Endodermal cell (in vitro differentiated cells): ENCODE results near the gene MYOT. TPM values are rescaled to one million over a fixed set of nuclear protein-coding genes. Genes with fewer than 3 reads are reported as not detected.

Source experiments
- DNase-seq: peaks from one replicate; pipeline ENCODE4 v3.0.0-alpha.2; 2017
- H3K27ac ChIP-seq: 2 replicates; pipeline ENCODE4 v1.5.1; 2013; ENCODE audit warnings: mild to moderate bottlenecking, low read depth, low read length, moderate library complexity
- H3K27me3 ChIP-seq: 2 replicates; pipeline ENCODE4 v1.6.1; 2013; ENCODE audit warnings: mild to moderate bottlenecking, low read length, moderate library complexity; ENCODE audit not compliant: insufficient read depth, control insufficient read depth, poor library complexity, severe bottlenecking
- H3K36me3 ChIP-seq: 2 replicates; pipeline ENCODE4 v1.7.0; 2013; ENCODE audit warnings: mild to moderate bottlenecking, low read length, moderate library complexity; ENCODE audit not compliant: control insufficient read depth, insufficient read depth
- H3K4me1 ChIP-seq: one replicate; pipeline ENCODE4 v1.7.0; 2013; ENCODE audit warnings: low read length; ENCODE audit not compliant: control insufficient read depth, insufficient read depth
- H3K4me3 ChIP-seq: 2 replicates; pipeline ENCODE4 v1.5.1; 2013; ENCODE audit warnings: mild to moderate bottlenecking, low read length, moderate library complexity
- H3K9ac ChIP-seq: 2 replicates; pipeline ENCODE4 v1.6.1; 2013; ENCODE audit warnings: mild to moderate bottlenecking, low read length, moderate library complexity; ENCODE audit not compliant: poor library complexity, severe bottlenecking; ENCODE audit errors: extremely low read depth
- H3K9me3 ChIP-seq: 2 replicates; pipeline ENCODE4 v1.6.1; 2013; ENCODE audit warnings: mild to moderate bottlenecking, low read length, moderate library complexity; ENCODE audit not compliant: control insufficient read depth
- H3K27ac Mint-ChIP-seq: 2 replicates; pipeline ENCODE4 v1.8.0; 2020; ENCODE audit warnings: mixed read lengths
- H3K27me3 Mint-ChIP-seq: 2 replicates; pipeline ENCODE4 v1.8.0; 2021; ENCODE audit warnings: mild to moderate bottlenecking, mixed read lengths; ENCODE audit not compliant: insufficient read depth
- H3K36me3 Mint-ChIP-seq: 2 replicates; pipeline ENCODE4 v1.8.0; 2020; ENCODE audit warnings: low read depth, mixed read lengths
- H3K4me1 Mint-ChIP-seq: 2 replicates; pipeline ENCODE4 v1.8.0; 2020; ENCODE audit warnings: mixed read lengths
- H3K4me3 Mint-ChIP-seq: 2 replicates; pipeline ENCODE4 v1.8.0; 2020; ENCODE audit warnings: mild to moderate bottlenecking, moderate library complexity, mixed read lengths
- H3K9me3 Mint-ChIP-seq: 2 replicates; pipeline ENCODE4 v1.8.0; 2020; ENCODE audit warnings: mild to moderate bottlenecking, mixed read lengths
- WGBS, 2 experiments: methylation state at CpG; one replicate each; pipeline versions ENCODE4 v1.1.5 to v1.1.7; 2013; ENCODE audit warnings: missing lambda C conversion rate in 2 of 2, mixed read lengths in 1 of 2; ENCODE audit not compliant: insufficient coverage in 1 of 2, insufficient read length in 1 of 2; 5-methylcytosine and 5-hydroxymethylcytosine counted together
- total RNA-seq, 2 donors: library from RNA; stranded (reverse); fragmentation: NEBNext Ultra II Directional in 1 of 2; extraction: Animal tissue kit (Norgen Biotek cat#: 25700) in 1 of 2; gene quantifications; 2 replicates in 1 of 2; 3 replicates in 1 of 2; pipeline ENCODE4 v1.2.1, GENCODE V29; 2021
- TF ChIP-seq, protein P1 (sequence below): fragments of 200-600 bp; sonication (generic); conservative IDR thresholded peaks from 2 replicates; pipeline ENCODE4 v1.5.0; 2021; ENCODE audit warnings: antibody characterized with exemption, mild to moderate bottlenecking

MYOT gene
- total RNA-seq, 2 donors from 2014 or later: not detected

DNA sequence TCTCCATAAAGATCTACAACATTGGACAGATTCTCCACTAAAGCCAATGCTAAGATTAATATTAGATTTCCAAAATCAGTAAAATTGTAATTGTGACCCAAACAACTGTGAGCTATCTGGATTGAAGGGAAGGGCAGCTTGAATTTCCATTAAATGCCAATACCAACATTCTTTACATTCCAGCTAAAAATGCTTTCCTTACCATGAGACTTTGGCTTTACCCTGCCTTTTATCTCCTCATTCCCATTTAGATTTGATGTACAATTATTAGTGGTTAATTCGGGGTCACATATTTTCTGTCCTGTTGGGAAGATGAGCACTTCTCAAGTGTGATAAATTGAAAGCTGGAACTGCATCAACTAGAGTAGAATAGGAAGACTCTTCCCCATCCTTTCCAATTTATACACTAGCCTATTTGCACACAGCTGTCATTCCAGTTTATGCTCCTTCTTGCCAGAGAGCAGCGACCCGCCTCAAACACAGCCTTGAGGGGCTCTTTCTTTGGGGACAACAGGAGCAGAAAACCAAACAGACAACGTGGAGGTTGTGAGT lies 33.1 kb upstream of the MYOT start:
- H3K27ac ChIP-seq: no peak overlapping the region
- Mint-ChIP-seq H3K27me3 (no peaks in the 10 kb centered on the region), H3K4me1 (peaks cover 41% of the 10 kb centered on the region), H3K4me3 (no peak overlapping the region), H3K9me3 (no peaks in the 10 kb centered on the region), H3K27ac (no peak overlapping the region), H3K36me3 (no peaks in the 10 kb centered on the region)
- H3K9ac ChIP-seq: no peak overlapping the region
- H3K36me3 ChIP-seq: no peaks in the 10 kb centered on the region
- WGBS, 2 experiments: 72 to 83% methylated on average over 3 to 4 of the region's 4 CpGs
- DNase-seq: no peak
- H3K27me3 ChIP-seq: no peaks in the 10 kb centered on the region
- no peak overlapping the region for H3K4me3 ChIP-seq
- TF ChIP-seq, protein P1, sequence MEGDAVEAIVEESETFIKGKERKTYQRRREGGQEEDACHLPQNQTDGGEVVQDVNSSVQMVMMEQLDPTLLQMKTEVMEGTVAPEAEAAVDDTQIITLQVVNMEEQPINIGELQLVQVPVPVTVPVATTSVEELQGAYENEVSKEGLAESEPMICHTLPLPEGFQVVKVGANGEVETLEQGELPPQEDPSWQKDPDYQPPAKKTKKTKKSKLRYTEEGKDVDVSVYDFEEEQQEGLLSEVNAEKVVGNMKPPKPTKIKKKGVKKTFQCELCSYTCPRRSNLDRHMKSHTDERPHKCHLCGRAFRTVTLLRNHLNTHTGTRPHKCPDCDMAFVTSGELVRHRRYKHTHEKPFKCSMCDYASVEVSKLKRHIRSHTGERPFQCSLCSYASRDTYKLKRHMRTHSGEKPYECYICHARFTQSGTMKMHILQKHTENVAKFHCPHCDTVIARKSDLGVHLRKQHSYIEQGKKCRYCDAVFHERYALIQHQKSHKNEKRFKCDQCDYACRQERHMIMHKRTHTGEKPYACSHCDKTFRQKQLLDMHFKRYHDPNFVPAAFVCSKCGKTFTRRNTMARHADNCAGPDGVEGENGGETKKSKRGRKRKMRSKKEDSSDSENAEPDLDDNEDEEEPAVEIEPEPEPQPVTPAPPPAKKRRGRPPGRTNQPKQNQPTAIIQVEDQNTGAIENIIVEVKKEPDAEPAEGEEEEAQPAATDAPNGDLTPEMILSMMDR: no peak
- no peaks in the 10 kb centered on the region for H3K9me3 ChIP-seq
- peaks cover 20% of the 10 kb centered on the region for H3K4me1 ChIP-seq

DNA sequence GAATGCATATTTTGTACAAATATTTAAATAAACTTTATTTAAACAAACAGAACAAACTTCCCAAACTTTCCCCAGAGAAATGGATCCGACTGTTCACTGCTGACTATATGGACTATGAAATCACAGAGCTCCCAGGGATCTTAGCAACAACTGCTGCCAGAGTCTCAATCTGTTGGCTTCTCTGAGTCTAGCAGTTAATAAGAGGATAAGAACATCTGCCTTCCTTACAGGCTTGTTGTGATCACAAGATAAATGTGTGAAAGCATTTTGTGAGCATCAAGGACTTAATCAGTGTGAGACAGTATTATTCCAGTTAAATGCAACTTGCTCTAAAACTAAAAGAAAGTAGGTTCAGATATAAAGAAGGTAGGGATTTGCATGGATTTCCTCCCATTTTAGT lies 31.4 kb upstream of the MYOT start:
- Histone ChIP-seq H3K4me1 (peaks cover 20% of the 10 kb centered on the region), H3K27me3 (no peaks in the 10 kb centered on the region), H3K9me3 (no peaks in the 10 kb centered on the region), H3K27ac (no peak overlapping the region), H3K4me3 (peak overlapping the region; percentile 8), H3K36me3 (no peaks in the 10 kb centered on the region), H3K9ac (peak overlapping the region; percentile 3)
- DNase-seq: no peak
- 76 to 100% methylated on average over 1 of the region's 1 CpG for WGBS, 2 experiments
- peaks cover 41% of the 10 kb centered on the region for H3K4me1 Mint-ChIP-seq
- H3K36me3 Mint-ChIP-seq: no peaks in the 10 kb centered on the region
- H3K4me3 Mint-ChIP-seq: no peak overlapping the region
- peak overlapping the region; percentile 9 for H3K27ac Mint-ChIP-seq
- no peaks in the 10 kb centered on the region for H3K27me3 Mint-ChIP-seq
- H3K9me3 Mint-ChIP-seq: no peaks in the 10 kb centered on the region
- TF ChIP-seq, protein P1: no peak

DNA sequence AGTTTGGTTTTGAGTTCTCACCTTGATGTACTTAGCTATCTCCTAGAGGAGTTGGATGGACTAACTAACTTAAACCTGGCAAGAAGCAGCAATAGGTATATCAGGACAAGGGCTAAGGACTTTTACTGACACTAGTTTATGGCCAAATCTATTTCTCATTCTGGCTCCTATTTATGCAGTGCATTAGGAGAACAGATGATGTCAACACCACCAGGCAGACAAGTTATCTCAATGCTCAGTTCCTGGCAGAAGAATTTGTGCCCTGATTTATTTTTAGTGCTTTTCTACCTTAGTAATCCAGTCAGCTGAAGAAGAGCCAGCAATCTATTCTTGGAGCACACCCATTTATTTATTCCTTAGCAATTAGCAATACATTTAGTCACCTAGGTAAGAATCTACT lies 30.7 kb upstream of the MYOT start:
- H3K27ac Mint-ChIP-seq: peak overlapping the region; percentile 9
- H3K4me3 Mint-ChIP-seq: no peak overlapping the region
- no peaks in the 10 kb centered on the region for H3K27me3 Mint-ChIP-seq
- no peaks in the 10 kb centered on the region for H3K9me3 Mint-ChIP-seq
- peak overlapping the region; percentile 2 for H3K9ac ChIP-seq
- TF ChIP-seq, protein P1: no peak
- H3K4me1 ChIP-seq: peaks cover 20% of the 10 kb centered on the region
- no peaks in the 10 kb centered on the region for H3K36me3 ChIP-seq
- DNase-seq: no peak
- no peaks in the 10 kb centered on the region for H3K36me3 Mint-ChIP-seq
- H3K27ac ChIP-seq: no peak overlapping the region
- no peaks in the 10 kb centered on the region for H3K27me3 ChIP-seq
- H3K4me1 Mint-ChIP-seq: peaks cover 41% of the 10 kb centered on the region
- H3K9me3 ChIP-seq: no peaks in the 10 kb centered on the region
- peak overlapping the region; percentile 2 for H3K4me3 ChIP-seq
